SU-DHL-6 (cell line): Measurements from ENCODE around the gene NDUFS7.

Source experiments
- H2AFZ ChIP-seq: fragments of 200-600 bp; sonication (generic); 2 replicates; pipeline ENCODE4 v1.6.1; 2014; ENCODE audit warnings: low read depth, mild to moderate bottlenecking, moderate library complexity, mixed read lengths, antibody characterized with exemption, low read length; ENCODE audit not compliant: severe bottlenecking
- H3F3A ChIP-seq: fragments of 200-600 bp; shearing (Covaris generic); 2 replicates; pipeline ENCODE4 v1.6.0; 2016; ENCODE audit warnings: antibody characterized with exemption, mild to moderate bottlenecking; ENCODE audit not compliant: insufficient read depth
- H3K27ac ChIP-seq: fragments of 200-600 bp; sonication (generic); 2 replicates; pipeline ENCODE4 v1.5.1; 2016; ENCODE audit warnings: low read depth, mild to moderate bottlenecking, low read length, moderate library complexity, mixed read lengths
- H3K27me3 ChIP-seq: fragments of 200-600 bp; sonication (generic), shearing (Covaris generic); 2 replicates; pipeline ENCODE4 v1.6.0; 2014; ENCODE audit warnings: mild to moderate bottlenecking, low read length
- H3K36me3 ChIP-seq: fragments of 200-600 bp; sonication (generic); 2 replicates; pipeline ENCODE4 v1.6.1; 2014; ENCODE audit warnings: mild to moderate bottlenecking, low read length, mixed read lengths
- H3K4me2 ChIP-seq: fragments of 300-600, 200-600 bp; shearing (Covaris generic), sonication (generic); 2 replicates; pipeline ENCODE4 v1.6.0; 2014; ENCODE audit warnings: low read length, low read depth, mild to moderate bottlenecking; ENCODE audit not compliant: poor library complexity, severe bottlenecking
- H3K4me3 ChIP-seq: fragments of 200-600 bp; sonication (generic); 2 replicates; pipeline ENCODE4 v1.5.1; 2014; ENCODE audit warnings: antibody characterized with exemption, low read length, mild to moderate bottlenecking, mixed read lengths; ENCODE audit not compliant: insufficient read depth, poor library complexity, severe bottlenecking
- H3K79me2 ChIP-seq: fragments of 200-600 bp; sonication (generic); 2 replicates; pipeline ENCODE4 v1.6.1; 2014; ENCODE audit warnings: mild to moderate bottlenecking, low read length, moderate library complexity; ENCODE audit not compliant: insufficient read depth
- H3K9ac ChIP-seq: fragments of 200-600 bp; sonication (generic); 2 replicates; pipeline ENCODE4 v1.7.0; 2014; ENCODE audit warnings: mild to moderate bottlenecking, low read length
- H3K9me2 ChIP-seq: fragments of 200-600 bp; sonication (generic); replicated peaks from 2 replicates; pipeline ENCODE4 v1.6.1; 2014; ENCODE audit warnings: low read length; ENCODE audit not compliant: insufficient read depth
- H3K9me3 ChIP-seq: fragments of 200-600 bp; sonication (generic); 2 replicates; pipeline ENCODE4 v1.6.1; 2014; ENCODE audit warnings: low read length, mixed read lengths; ENCODE audit not compliant: insufficient read depth
- H4K20me1 ChIP-seq: fragments of 200-600 bp; sonication (generic); 2 replicates; pipeline ENCODE4 v1.6.1; 2014; ENCODE audit warnings: low read depth, mild to moderate bottlenecking, antibody characterized with exemption, low read length, moderate library complexity, mixed read lengths
- CTCF ChIP-seq: fragments of 200-600 bp; sonication (generic); IDR thresholded peaks from one replicate; pipeline ENCODE4 v1.5.1; 2017; ENCODE audit warnings: antibody characterized with exemption, mild to moderate bottlenecking, low read length, moderate library complexity; ENCODE audit not compliant: insufficient read depth, poor library complexity, severe bottlenecking
- EZH2phosphoT487 ChIP-seq: fragments of 200-600 bp; sonication (generic), shearing (Covaris generic); conservative IDR thresholded peaks from 2 replicates; pipeline ENCODE4 v1.6.1; 2018; ENCODE audit warnings: mild to moderate bottlenecking, antibody characterized with exemption, low read length, moderate library complexity, mixed read lengths

The NDUFS7 gene

GRCh38 chr19:1426736-1427135 is 43.0 kb downstream of the NDUFS7 start:
- no peak overlapping the region for H2AFZ ChIP-seq
- H4K20me1 ChIP-seq, result no peaks in the 10 kb centered on the region
- no peak overlapping the region for H3K9ac ChIP-seq
- peaks cover 8% of the 10 kb centered on the region; the same call in 1 of the 2 replicates for H3K36me3 ChIP-seq
- H3K27me3 ChIP-seq, result no peaks in the 10 kb centered on the region
- no peak overlapping the region for H3K4me3 ChIP-seq
- peaks cover 21% of the 10 kb centered on the region for H3K79me2 ChIP-seq
- no peaks in the 10 kb centered on the region; the same call in 1 of the 2 replicates for H3F3A ChIP-seq
- TF ChIP-seq EZH2phosphoT487 (no peak), CTCF (no peak)
- H3K9me2 ChIP-seq, result no peaks in the 10 kb centered on the region
- H3K9me3 ChIP-seq, result no peaks in the 10 kb centered on the region
- no peak overlapping the region for H3K27ac ChIP-seq
- H3K4me2 ChIP-seq, result no peak overlapping the region

GRCh38 chr19:1427221-1427920 is 43.7 kb downstream of the NDUFS7 start:
- Histone ChIP-seq H3K27me3 (no peaks in the 10 kb centered on the region), H3K9me3 (no peaks in the 10 kb centered on the region), H3K36me3 (peaks cover 8% of the 10 kb centered on the region; the same call in 1 of the 2 replicates), H3K79me2 (peaks cover 21% of the 10 kb centered on the region), H3K27ac (no peak overlapping the region), H3K4me2 (no peak overlapping the region), H2AFZ (no peak overlapping the region), H3K9me2 (no peaks in the 10 kb centered on the region), H3K9ac (no peak overlapping the region), H4K20me1 (no peaks in the 10 kb centered on the region), H3K4me3 (no peak overlapping the region), H3F3A (no peaks in the 10 kb centered on the region; the same call in 1 of the 2 replicates)
- TF ChIP-seq EZH2phosphoT487 (no peak), CTCF (no peak)

GRCh38 chr19:1428738-1429391 is 45.2 kb downstream of the NDUFS7 start:
- Histone ChIP-seq H3K27ac (no peak overlapping the region), H2AFZ (no peak overlapping the region), H4K20me1 (no peaks in the 10 kb centered on the region), H3K9me2 (no peaks in the 10 kb centered on the region), H3K4me3 (no peak overlapping the region), H3K9me3 (no peaks in the 10 kb centered on the region), H3K4me2 (no peak overlapping the region), H3K79me2 (peaks cover 14% of the 10 kb centered on the region), H3K36me3 (peaks cover 8% of the 10 kb centered on the region; the same call in 1 of the 2 replicates), H3F3A (no peaks in the 10 kb centered on the region; the same call in 1 of the 2 replicates), H3K9ac (no peak overlapping the region), H3K27me3 (no peaks in the 10 kb centered on the region)
- TF ChIP-seq CTCF, result no peak
